AG08395 (cell line): ENCODE measurements around the gene SEC22C.
A peak's percentile ranks its signal among the peaks of the same experiment; 100 is the strongest.
"Not testable (repeated sequence)": the region's sequence is repeated elsewhere in the genome, so short reads cannot be mapped to it uniquely, and the experiment has no call there.

Experiments used
- DNase-seq: peaks from one replicate; pipeline ENCODE4 v3.0.0; 2012; ENCODE audit warnings: mixed read lengths, low spot score

The SEC22C gene

GRCh38 chr3:42579346-42579745 lies 2.4 kb downstream of the SEC22C start:
- DNase-seq = not testable (repeated sequence)

DNA sequence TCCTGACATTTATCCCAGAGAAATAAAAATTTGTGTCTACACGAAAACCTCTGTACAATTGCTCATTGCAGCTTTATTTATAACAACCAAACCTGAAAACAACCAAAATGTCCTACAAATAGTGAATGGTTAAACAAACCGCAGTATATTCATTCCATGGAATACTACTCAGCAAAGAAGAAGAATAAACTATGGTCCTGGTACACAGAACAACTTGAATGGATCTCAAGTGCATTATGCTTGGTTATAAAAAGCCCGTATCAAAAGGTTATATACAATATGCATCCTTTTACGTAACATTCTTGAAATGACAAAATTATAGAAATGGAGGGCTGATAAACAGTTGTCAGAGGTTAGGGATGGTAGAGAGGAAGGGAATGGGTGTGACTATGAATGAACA lies 3.7 kb downstream of the SEC22C start:
- no peak for DNase-seq

DNA sequence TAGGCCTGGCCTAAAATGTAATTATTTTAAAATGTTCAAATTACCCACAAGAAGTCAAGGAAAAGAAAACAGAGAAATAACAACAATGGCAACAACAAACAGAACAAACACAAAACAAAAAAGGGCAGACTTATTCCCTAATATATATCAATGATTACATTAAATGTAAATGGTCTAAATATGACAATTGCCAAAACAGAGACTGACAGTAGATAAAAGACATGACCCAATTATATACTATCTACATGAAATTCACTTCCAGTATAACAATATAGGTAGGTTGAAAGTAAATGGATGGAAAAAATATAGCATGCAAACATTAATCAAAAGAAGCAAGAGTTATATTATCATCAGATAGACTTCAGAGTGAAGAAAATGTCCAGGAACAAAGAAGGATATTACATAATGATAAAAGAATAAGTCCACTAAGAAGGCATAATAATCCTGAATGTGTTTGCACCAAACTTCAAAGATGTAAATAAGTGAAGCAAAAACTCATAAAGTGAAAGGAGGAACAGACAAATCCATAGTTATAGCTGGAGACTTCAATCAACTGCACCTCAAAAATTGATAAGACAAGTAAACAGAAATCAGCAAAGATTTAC lies 6.5 kb downstream of the SEC22C start:
- DNase-seq = no peak

GRCh38 chr3:42572278-42572677 lies 9.5 kb downstream of the SEC22C start:
- peak; percentile 65 for DNase-seq

DNA sequence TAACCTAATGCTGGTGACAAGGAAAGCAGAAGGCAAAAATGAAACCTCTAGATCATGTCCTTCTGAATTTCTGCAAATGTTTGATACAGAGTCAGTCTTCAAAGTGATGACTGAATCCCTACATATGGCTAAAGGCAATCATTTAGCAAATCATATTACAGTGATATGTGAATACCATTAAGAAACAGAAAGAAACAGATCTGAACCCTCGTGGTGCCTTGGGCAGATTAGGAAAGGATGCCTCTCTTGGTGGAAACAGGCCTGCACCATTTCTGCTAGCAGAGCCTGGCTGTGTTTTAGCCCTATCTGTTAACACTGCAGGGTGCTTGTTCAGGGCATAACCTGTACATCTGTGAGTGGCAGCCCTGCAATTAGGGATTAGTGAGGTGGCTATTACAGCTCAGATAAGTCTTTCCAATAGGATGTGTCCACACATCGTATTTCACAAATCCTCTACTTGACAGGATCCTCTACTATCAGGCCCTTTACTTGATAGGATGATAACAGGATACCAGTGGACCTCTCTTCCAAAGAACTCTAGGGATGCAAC lies 12.1 kb downstream of the SEC22C start:
- DNase-seq = no peak

DNA sequence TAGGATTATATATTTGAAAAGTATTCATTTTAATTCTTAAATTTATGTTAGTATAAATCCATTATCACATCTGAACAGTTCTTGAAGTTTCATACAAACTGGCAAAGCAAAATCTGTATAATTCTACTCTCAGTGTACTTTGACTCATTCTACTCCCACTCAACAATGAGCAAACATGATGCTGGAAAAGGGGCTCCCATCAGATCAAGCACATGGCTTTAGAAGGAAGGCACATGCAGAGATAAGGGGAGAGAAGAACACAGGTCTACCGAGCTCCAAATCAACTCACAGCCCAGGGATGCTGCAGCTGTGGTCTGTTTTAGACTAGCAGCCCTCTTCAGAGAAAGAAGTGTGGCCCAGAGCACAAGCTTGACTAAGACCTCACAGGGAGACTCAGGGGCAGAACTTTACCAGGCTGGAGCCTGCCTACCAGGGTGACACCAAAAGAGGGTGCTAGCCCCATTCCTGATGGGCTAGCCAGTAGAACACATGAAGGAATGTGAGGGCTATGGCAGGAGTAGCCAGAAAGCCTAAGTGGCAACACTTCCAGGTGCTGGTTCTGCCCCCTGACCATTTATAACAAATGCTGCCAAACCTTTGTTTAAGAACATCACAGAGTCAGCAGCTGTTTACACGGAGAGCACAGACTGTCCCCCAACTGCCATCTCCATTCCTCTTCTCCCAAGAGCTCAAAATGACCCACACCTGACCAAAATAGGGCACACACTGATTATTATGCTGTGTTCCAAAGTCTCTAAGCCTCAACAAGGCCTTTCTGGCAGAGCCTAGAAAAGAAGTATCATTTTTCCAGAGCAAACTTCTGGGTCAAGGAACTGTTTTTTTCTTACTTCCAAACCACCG lies 19.5 kb downstream of the SEC22C start:
- no peak for DNase-seq

DNA sequence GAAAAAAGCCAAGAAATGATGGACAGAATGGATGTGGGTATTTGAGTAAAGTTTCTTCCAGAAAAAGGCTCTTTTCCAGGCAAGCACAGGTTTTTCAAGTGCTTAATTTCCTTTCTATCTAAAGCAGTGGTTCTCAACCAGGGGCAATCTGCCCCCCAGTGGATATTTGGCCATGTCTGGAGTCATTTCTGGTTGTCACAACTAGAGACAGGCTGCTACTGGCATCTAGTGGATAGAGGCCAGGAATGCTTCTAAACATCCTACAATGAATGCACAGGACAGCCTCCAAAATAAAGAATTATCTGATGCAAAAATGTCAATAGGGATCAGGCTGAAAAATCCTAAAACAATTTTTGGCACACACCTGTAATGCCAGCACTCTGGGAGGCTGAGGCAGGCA lies 23.9 kb downstream of the SEC22C start:
- DNase-seq = no peak

DNA sequence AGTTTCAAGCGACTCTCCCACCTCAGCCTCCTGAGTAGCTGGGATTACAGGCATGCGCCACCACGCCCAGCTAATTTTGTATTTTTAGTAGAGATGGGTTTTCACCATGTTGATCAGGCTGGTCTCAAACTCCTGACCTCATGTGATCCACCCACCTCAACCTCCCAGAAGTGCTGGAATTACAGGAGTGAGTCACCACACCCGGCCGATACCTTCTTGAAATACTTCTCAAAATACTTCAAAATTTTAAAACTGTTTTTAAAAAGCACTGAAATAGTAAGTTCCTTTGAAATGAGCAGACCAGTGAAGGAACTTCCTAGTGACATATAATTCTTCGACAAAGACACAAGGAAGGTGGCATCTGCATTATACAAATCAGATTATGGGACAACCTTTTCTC lies 24.9 kb downstream of the SEC22C start:
- not testable (repeated sequence) for DNase-seq

DNA sequence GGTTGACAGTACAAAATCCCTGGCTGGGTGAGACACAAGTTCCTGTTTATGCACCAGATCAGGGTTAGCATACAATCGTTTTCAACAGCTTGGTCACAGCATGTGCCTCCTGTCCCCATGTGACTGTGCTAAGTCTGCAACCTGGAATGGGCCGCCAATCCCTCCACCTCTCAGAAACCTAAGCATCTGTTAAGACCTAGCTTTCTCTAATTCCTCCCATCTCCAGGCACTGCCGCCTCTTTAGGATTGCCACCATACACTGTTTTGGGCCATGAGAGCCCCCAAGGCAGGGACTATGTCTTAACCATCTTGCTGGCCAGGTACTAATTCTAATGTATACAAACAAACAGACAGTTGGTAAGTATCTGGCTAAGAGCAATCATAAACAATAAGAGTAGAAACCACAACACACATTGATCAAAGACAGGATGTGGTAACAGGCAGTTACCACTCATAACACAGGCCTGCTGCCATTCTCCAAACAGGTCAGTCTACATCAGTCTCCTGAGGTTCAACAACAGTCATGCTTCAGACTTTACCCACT lies 25.6 kb downstream of the SEC22C start:
- no peak for DNase-seq

GRCh38 chr3:42552830-42553229 lies 28.9 kb downstream of the SEC22C start:
- no peak for DNase-seq

GRCh38 chr3:42550250-42550649 lies 31.5 kb downstream of the SEC22C start:
- no peak for DNase-seq

DNA sequence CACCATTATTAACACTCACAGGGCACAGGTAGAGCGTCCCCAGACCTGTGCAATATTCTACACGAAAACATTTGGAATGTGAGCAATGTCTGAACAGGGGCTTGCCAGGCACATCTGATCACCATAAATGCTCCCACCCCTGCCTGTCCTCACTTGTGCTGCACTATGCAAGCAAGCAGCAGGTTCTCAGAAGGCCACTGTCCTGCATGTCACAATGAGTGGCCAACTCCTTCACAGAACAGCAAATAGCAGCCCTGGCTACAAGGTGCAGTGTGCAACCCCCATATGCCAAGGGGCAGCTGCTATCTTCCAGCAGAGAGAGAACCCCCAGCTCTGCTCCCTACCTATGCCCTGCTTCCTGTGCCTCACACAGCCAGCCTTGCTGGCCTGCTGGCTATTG lies 32.6 kb downstream of the SEC22C start:
- DNase-seq = no peak

- peak; percentile 78 for DNase-seq
Observed at GRCh38 chr3:42547401-42547945, 34.3 kb downstream of the SEC22C start.

DNA sequence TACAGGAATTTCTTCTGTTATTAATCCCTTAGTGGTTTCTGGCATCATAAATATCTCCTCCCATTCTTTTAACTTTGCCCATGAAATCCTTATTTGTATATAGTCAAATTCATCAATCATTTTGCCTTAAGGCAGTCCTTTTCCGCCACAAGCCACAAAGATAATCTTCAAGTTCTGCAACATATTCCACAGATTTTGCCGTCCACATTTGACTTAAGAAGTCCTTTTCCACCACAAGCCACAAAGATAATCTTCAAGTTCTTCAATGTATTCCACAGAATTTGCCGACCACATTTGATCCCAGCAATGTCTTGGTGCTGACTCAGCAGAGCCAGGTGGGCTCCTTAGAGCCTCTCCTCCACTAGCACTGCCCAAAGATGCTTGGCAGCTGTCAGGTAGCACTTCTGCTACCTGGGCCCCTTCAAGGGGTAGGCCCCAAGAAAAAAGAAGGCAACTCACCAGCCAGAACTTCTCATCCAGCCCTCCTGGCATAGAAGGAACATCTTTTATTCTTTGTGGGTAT lies 35.0 kb downstream of the SEC22C start:
- DNase-seq = no peak

DNA sequence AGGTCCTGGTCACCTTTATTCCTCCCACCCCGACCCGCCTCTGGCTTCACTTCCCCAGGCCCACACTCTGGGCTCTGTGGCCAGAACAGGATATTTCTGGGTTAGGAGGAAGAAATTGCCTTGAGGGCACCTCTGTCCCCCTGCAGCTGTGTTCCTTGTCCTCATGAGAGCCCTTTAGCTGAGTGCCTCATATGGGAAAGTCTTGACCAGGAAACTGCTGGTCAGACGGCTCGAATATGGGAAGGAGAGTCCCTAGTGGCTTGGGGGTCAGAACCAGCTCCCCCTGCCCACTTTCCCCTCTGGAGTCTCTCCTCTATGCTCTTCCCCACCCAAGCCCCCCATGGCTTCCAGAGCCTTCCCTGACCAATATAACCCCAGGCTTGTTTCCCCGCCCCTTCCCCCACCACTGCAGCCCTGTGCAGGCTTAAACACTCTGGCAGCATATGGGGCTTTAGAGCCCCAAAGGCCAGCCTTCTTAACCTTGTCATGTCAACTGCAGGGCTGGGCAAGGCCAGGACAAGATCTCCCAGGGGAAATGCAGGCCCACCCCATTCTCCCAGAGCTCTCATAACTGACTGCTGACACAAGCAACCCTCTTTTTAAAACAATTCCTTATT lies 36.4 kb downstream of the SEC22C start:
- DNase-seq = no peak

- DNase-seq = peak; percentile 14
Observed at GRCh38 chr3:42544492-42545283, 37.1 kb downstream of the SEC22C start.

DNA sequence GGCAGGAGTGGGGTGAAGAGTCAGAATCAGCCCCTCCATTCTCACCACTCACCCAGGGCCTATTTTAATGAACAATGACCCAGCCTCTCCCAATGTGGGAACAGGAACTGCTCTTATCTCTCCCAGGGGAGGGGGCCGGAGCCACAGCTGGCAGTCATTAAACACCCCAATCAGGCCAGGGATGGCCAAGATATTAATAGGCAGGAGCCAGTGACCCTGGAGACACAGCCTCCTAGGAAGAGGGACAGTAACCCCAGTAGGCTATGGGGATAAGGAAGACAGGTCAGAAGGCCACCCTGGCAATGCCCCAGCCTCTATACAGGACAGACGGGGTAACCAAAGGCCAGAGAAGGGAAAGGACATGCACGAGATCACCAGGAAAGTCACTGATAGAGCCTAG lies 40.7 kb downstream of the SEC22C start:
- DNase-seq = no peak

- DNase-seq = peak; percentile 39
Observed at GRCh38 chr3:42539871-42540714, 41.7 kb downstream of the SEC22C start.

- no peak for DNase-seq
Observed at GRCh38 chr3:42537350-42537749, 44.4 kb downstream of the SEC22C start.
